Measurements from ENCODE around the gene NTRK3. TPM values are rescaled to one million over a fixed set of nuclear protein-coding genes. Genes with fewer than 3 reads are reported as not detected.

NTRK3 gene
- total RNA-seq, 6 experiments from 2014 or later, result 0.02 TPM; not detected in 5

- Mint-ChIP-seq H3K27ac (no peak overlapping the region), H3K4me3 (no peak overlapping the region), H3K36me3 (ENCODE audit: low read depth) (no peaks in the 10 kb centered on the region), H3K9me3 (no peaks in the 10 kb centered on the region), H3K27me3 (ENCODE audit: insufficient read depth) (no peaks in the 10 kb centered on the region; the same call in 1 of the 2 replicates), H3K4me1 (ENCODE audit: low read depth) (no peaks in the 10 kb centered on the region)
- TF ChIP-seq, protein P1, sequence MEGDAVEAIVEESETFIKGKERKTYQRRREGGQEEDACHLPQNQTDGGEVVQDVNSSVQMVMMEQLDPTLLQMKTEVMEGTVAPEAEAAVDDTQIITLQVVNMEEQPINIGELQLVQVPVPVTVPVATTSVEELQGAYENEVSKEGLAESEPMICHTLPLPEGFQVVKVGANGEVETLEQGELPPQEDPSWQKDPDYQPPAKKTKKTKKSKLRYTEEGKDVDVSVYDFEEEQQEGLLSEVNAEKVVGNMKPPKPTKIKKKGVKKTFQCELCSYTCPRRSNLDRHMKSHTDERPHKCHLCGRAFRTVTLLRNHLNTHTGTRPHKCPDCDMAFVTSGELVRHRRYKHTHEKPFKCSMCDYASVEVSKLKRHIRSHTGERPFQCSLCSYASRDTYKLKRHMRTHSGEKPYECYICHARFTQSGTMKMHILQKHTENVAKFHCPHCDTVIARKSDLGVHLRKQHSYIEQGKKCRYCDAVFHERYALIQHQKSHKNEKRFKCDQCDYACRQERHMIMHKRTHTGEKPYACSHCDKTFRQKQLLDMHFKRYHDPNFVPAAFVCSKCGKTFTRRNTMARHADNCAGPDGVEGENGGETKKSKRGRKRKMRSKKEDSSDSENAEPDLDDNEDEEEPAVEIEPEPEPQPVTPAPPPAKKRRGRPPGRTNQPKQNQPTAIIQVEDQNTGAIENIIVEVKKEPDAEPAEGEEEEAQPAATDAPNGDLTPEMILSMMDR (IDR thresholded peaks at IDR 0.05), result no peak
- no peak for DNase-seq
Observed at GRCh38 chr15:88013111-88013510, 243.4 kb downstream of the NTRK3 start.

GRCh38 chr15:88012688-88013087, 243.9 kb downstream of the NTRK3 start:
- H3K27me3 Mint-ChIP-seq (ENCODE audit: insufficient read depth), result no peaks in the 10 kb centered on the region; the same call in 1 of the 2 replicates
- TF ChIP-seq, protein P1 (IDR thresholded peaks at IDR 0.05), result no peak
- H3K9me3 Mint-ChIP-seq, result no peaks in the 10 kb centered on the region
- no peak overlapping the region for H3K4me3 Mint-ChIP-seq
- H3K36me3 Mint-ChIP-seq (ENCODE audit: low read depth), result no peaks in the 10 kb centered on the region
- no peak overlapping the region for H3K27ac Mint-ChIP-seq
- no peaks in the 10 kb centered on the region for H3K4me1 Mint-ChIP-seq (ENCODE audit: low read depth)
- DNase-seq, result no peak

DNA sequence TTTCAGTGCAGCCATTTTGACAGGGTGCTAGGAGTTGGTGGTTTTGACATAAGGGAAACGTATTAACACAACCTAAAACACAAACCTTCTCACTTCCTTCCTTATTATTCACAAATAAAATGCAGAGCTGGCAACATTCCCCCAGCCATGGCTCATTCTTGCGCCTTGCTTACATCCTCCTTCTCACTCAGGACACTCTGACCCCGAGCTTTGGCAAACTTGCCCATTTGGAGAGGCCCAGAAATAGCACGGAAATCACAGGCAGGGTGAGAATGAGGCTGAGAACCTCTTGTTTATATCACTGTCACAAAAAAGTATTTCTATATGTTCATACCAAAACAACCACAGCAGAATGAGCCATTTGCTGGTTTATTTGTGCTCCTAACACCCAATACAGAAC, 244.3 kb downstream of the NTRK3 start:
- no peaks in the 10 kb centered on the region for H3K9me3 Mint-ChIP-seq
- DNase-seq, result no peak

DNA sequence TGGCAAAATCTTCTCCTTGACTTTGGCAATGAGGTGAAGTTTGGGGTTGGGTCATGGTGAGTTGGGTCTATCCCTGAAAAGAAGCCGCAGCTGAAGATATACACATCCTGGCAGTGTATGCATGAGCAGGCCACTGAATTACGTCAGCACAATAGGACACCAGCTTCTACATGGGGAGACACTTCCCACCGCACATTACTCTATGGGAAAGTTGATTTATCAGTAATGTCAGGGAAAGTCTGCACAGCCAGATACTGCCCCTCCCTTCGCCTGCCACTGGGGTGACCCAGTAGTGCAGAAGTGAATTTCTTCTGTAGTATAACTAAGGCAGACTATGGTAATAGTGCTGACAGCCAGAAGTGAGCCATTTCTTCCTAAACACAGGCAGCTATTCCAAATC, 245.0 kb downstream of the NTRK3 start:
- Mint-ChIP-seq H3K4me3 (no peak overlapping the region), H3K36me3 (ENCODE audit: low read depth) (no peaks in the 10 kb centered on the region), H3K4me1 (ENCODE audit: low read depth) (no peaks in the 10 kb centered on the region), H3K27me3 (ENCODE audit: insufficient read depth) (no peaks in the 10 kb centered on the region; the same call in 1 of the 2 replicates), H3K9me3 (no peaks in the 10 kb centered on the region), H3K27ac (no peak overlapping the region)
- no peak for DNase-seq
- TF ChIP-seq, protein P1 (IDR thresholded peaks at IDR 0.05), result no peak

More for the DNA sequence above, 244.3 kb downstream of the NTRK3 start:
- H3K27me3 Mint-ChIP-seq (ENCODE audit: insufficient read depth), result no peaks in the 10 kb centered on the region; the same call in 1 of the 2 replicates
- TF ChIP-seq, protein P1 (IDR thresholded peaks at IDR 0.05), result no peak
- no peaks in the 10 kb centered on the region for H3K36me3 Mint-ChIP-seq (ENCODE audit: low read depth)
- H3K27ac Mint-ChIP-seq, result no peak overlapping the region
- no peak overlapping the region for H3K4me3 Mint-ChIP-seq
- H3K4me1 Mint-ChIP-seq (ENCODE audit: low read depth), result no peaks in the 10 kb centered on the region

GRCh38 chr15:88006146-88006545, 250.4 kb downstream of the NTRK3 start:
- DNase-seq, result no peak
- no peak overlapping the region for H3K27ac Mint-ChIP-seq
- H3K27me3 Mint-ChIP-seq (ENCODE audit: insufficient read depth), result peaks cover 7% of the 10 kb centered on the region; the same call in 1 of the 2 replicates
- H3K36me3 Mint-ChIP-seq (ENCODE audit: low read depth), result no peaks in the 10 kb centered on the region
- no peak overlapping the region for H3K4me3 Mint-ChIP-seq
- H3K9me3 Mint-ChIP-seq, result peaks cover 17% of the 10 kb centered on the region
- no peaks in the 10 kb centered on the region for H3K4me1 Mint-ChIP-seq (ENCODE audit: low read depth)
- TF ChIP-seq, protein P1 (IDR thresholded peaks at IDR 0.05), result no peak

DNA sequence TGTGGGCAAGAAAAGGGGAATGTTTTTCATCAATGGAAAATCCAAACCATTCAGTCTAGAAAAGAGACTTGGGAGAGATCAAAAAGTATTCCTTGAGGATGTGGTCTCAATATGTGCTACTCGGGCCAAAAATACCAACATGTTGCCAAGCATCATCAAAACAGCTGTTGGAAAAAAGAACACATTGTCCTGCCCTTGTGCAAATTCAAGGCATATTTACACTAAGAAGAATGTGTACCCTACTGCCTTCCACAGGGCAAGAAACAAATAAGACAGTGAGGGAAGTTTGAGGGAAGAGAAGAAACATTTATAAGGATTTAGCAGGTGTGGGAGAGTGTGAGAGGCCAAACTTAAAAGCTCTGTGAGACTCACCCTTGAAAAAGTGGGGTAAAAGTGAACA, 252.1 kb downstream of the NTRK3 start:
- H3K36me3 Mint-ChIP-seq (ENCODE audit: low read depth), result no peaks in the 10 kb centered on the region
- no peak overlapping the region for H3K27ac Mint-ChIP-seq
- H3K27me3 Mint-ChIP-seq (ENCODE audit: insufficient read depth), result peaks cover 7% of the 10 kb centered on the region; the same call in 1 of the 2 replicates
- H3K9me3 Mint-ChIP-seq, result peaks cover 17% of the 10 kb centered on the region
- TF ChIP-seq, protein P1 (IDR thresholded peaks at IDR 0.05), result no peak
- DNase-seq, result no peak
- H3K4me3 Mint-ChIP-seq, result no peak overlapping the region
- H3K4me1 Mint-ChIP-seq (ENCODE audit: low read depth), result no peaks in the 10 kb centered on the region

Data from HFFc6 (cell line).